GM12875 (cell line): ENCODE results near the gene LHFPL2.

ENCODE experiments used
- H3K4me3 ChIP-seq: one replicate; pipeline ENCODE4 v1.5.1; 2011; ENCODE audit warnings: low read depth, low read length, control low read depth
- TF ChIP-seq, protein P1 (sequence below): IDR thresholded peaks from 2 replicates; pipeline ENCODE4 v1.5.1; 2011; ENCODE audit warnings: low read depth, mild to moderate bottlenecking, control low read depth, inconsistent platforms, low read length, moderate library complexity, borderline replicate concordance; ENCODE audit not compliant: insufficient read depth

LHFPL2 gene

DNA sequence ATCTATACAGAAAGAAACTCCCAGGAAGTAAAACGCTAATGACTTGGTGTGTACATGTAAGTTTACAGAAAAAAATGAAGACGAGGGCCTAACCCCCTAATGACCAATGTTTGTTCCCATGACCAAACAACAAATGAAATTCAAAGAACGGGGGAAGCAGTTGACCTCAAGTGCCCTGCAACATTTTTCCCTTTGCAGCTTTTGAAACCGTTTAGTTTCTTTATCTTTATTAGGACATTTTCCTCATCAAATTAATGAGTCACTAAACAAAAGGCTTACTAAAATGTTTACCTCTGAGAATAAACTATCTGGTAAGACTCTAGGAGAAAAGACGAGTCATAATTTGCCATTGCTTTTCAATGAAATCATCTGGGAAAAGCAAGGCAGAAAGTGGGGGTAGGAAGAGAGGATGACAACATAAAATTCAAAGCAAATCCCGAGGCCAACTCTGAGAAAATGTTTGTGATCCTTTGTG, 57.4 kb downstream of the LHFPL2 start:
- H3K4me3 ChIP-seq: no peak overlapping the region

DNA sequence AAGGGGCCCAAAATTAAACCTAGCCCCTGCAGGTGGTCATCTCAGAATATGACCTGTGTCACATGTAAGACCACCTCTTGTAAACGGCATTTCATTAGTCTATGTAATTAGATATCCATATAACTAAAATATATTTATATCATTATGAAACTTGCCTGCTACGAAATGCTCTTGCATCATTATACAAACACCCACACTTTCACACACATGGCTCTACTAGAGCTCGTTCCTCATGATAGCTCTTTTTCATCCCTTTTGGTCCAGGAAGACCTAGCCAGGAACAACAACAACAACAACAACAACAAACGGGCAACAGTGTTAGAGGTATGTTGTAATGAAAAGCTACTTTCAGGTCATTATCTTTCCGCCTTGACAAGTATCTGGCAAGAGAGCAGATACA, 58.6 kb downstream of the LHFPL2 start:
- H3K4me3 ChIP-seq: no peak overlapping the region
- TF ChIP-seq, protein P1, sequence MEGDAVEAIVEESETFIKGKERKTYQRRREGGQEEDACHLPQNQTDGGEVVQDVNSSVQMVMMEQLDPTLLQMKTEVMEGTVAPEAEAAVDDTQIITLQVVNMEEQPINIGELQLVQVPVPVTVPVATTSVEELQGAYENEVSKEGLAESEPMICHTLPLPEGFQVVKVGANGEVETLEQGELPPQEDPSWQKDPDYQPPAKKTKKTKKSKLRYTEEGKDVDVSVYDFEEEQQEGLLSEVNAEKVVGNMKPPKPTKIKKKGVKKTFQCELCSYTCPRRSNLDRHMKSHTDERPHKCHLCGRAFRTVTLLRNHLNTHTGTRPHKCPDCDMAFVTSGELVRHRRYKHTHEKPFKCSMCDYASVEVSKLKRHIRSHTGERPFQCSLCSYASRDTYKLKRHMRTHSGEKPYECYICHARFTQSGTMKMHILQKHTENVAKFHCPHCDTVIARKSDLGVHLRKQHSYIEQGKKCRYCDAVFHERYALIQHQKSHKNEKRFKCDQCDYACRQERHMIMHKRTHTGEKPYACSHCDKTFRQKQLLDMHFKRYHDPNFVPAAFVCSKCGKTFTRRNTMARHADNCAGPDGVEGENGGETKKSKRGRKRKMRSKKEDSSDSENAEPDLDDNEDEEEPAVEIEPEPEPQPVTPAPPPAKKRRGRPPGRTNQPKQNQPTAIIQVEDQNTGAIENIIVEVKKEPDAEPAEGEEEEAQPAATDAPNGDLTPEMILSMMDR: no peak

More for the DNA sequence above, 57.4 kb downstream of the LHFPL2 start:
- TF ChIP-seq, protein P1: no peak

DNA sequence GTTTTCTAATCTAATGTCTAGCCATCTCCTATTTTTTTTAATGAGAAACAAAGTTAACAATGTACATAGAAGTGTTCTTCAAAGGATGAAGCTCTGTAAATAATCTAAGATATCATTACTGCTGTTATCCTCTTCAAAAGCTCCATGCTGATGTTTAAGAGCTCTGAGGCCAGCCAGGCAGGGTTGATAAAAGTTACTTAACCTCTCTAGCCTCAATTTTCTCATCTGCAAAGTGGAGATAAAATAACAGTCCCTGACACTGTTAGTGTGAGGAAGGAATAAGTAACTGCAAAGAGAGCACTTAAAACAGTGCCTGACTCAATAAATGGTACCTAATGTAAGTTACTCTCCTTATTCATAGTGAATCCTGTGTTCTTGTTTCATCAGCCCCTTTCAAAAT, 60.1 kb downstream of the LHFPL2 start:
- TF ChIP-seq, protein P1: no peak
- H3K4me3 ChIP-seq: no peak overlapping the region

DNA sequence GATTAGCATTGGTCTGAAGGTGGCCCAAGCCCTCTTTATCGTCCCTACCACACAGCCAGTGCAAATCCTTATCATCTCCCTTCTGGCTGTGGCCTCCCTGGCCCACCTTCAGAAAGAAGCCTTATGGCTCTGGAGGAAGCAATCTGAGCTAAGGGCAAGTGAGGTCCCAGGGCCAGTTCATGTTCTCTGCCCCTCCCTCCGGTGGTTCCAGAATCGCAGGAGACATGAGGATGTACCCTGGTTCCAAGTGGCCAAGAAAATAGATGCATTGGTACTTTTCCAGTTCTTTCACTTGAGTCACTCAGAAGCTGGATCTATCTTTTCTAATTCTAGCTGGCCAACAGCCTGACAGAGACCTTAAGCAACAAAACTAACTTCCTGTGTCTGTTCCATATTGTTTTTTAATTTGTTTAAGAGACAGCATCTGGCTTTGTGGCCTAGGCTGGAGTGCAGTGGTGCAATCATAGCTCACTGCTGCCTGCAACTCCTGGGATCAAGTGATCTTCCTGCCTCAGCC, 60.7 kb downstream of the LHFPL2 start:
- H3K4me3 ChIP-seq: no peak overlapping the region
- TF ChIP-seq, protein P1: no peak

DNA sequence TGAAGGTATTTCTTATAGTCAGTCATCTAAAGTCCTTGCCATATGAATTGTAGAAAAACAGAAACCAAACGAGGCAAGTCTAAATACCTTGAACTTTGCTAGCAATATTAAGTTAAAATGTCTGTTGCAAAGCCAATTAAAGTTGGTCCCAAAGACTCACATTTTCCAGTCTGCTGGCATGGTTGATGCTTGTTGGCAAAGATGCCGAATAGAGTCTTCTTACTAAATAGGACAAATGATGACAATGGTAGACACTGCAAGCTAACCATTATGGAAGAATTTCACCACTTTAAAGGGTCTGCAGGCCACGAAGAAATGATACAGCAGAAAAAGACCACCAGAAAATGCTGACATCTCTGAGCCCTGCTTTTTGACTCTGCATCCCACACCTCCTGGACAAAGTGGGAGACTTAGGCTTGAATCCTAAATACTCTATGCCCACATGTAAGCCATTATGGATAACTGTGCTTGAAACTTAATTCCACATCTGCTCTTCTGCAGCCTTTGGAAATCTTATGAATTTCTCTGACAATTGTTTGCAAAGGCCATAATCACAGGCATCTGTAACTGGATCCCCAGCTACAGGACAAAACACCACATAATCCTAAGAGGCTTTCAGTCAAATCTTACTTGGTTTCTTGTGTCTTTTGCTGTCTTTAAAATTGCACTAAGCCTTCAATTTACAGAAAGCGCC, 61.3 kb downstream of the LHFPL2 start:
- TF ChIP-seq, protein P1: no peak
- no peak overlapping the region for H3K4me3 ChIP-seq

DNA sequence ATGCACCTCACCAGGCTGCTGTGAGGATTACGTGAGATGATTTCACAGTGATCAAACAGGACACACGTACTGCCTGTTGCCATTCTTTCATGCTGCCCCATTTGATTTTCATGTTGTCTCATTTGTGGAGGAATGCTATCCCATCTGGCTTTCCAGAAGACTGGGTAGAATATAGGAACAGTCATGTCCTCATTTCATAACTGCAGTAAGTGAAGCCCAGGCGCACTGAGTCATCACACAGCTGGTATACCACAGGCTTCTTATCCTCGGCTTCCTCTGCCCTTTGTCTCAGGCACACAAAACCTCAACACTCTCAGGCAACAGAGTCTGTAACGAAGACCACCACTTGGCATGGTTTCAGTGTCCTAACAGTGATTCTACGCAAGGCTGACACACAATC, 62.3 kb downstream of the LHFPL2 start:
- no peak overlapping the region for H3K4me3 ChIP-seq
- TF ChIP-seq, protein P1: no peak

DNA sequence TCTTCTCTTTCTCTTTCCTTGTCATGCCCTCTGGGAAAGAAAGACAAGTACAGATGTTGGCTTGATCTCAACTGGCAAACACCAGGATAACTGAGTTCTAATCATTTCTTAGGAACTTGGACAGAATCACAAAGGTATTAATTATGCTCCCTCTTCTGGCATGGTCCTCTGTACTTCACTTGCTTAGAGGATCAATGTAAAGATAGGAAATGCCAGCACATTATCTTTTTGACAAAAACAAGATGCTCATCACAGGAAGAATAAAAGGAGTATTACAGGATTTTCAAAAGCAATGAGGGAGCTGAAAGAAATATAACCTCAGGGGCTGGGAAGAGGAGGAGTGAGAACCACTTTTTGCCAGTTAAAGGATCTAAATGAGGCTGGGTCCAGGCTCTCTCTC, 70.6 kb downstream of the LHFPL2 start:
- H3K4me3 ChIP-seq: no peak overlapping the region
- TF ChIP-seq, protein P1: no peak
